Chondrocyte (in vitro differentiated cells): ENCODE results near the gene F2. TPM values are rescaled to one million over a fixed set of nuclear protein-coding genes. Genes with fewer than 3 reads are reported as not detected.

Source experiments
- DNase-seq: peaks from one replicate; pipeline ENCODE4 v3.0.0; 2021; ENCODE audit warnings: mixed read lengths, low spot score
- H3K27ac Mint-ChIP-seq: one replicate; pipeline ENCODE4 v1.8.0; 2021; ENCODE audit warnings: mild to moderate bottlenecking, moderate library complexity, mixed read lengths; ENCODE audit not compliant: unreplicated experiment
- H3K27me3 Mint-ChIP-seq: 2 replicates; pipeline ENCODE4 v1.8.0; 2021; ENCODE audit warnings: low read depth, mixed read lengths
- H3K36me3 Mint-ChIP-seq: 2 replicates; pipeline ENCODE4 v1.8.0; 2021; ENCODE audit warnings: low read depth, mixed read lengths
- H3K4me1 Mint-ChIP-seq: 2 replicates; pipeline ENCODE4 v1.8.0; 2021; ENCODE audit warnings: low read depth, mild to moderate bottlenecking, mixed read lengths
- H3K4me3 Mint-ChIP-seq: one replicate; pipeline ENCODE4 v1.8.0; 2021; ENCODE audit warnings: mild to moderate bottlenecking, moderate library complexity, mixed read lengths; ENCODE audit not compliant: unreplicated experiment
- H3K9me3 Mint-ChIP-seq: 2 replicates; pipeline ENCODE4 v1.8.0; 2021; ENCODE audit warnings: low read depth, mixed read lengths
- CTCF ChIP-seq: fragments of 200-600 bp; sonication (generic); IDR thresholded peaks from 2 replicates; pipeline ENCODE4 v1.5.0; 2021; ENCODE audit warnings: antibody characterized with exemption, mild to moderate bottlenecking, moderate library complexity
- total RNA-seq: library from RNA; stranded (reverse); gene quantifications from 3 replicates; pipeline ENCODE4 v1.2.1, GENCODE V29; 2021

F2 gene
- total RNA-seq, 1 donor from 2014 or later: 0.25 TPM

- no peak overlapping the region for H3K4me3 Mint-ChIP-seq
- H3K4me1 Mint-ChIP-seq: peaks cover 25% of the 10 kb centered on the region
- TF ChIP-seq CTCF: no peak
- DNase-seq: peak; percentile 48
- no peaks in the 10 kb centered on the region for H3K27me3 Mint-ChIP-seq
- peaks cover 27% of the 10 kb centered on the region for H3K36me3 Mint-ChIP-seq
- H3K27ac Mint-ChIP-seq: peak overlapping the region; percentile 27
- no peaks in the 10 kb centered on the region for H3K9me3 Mint-ChIP-seq
Observed at GRCh38 chr11:46673713-46674462, 45.1 kb upstream of the F2 start.

- Mint-ChIP-seq H3K4me1 (peaks cover 23% of the 10 kb centered on the region), H3K27ac (peak overlapping the region; percentile 77), H3K4me3 (no peak overlapping the region), H3K27me3 (no peaks in the 10 kb centered on the region), H3K9me3 (no peaks in the 10 kb centered on the region), H3K36me3 (peaks cover 25% of the 10 kb centered on the region)
- DNase-seq: peak; percentile 56
- no peak for TF ChIP-seq CTCF
Observed at GRCh38 chr11:46674463-46675287, 44.3 kb upstream of the F2 start.

GRCh38 chr11:46675288-46675851 is 43.6 kb upstream of the F2 start:
- Mint-ChIP-seq H3K9me3 (no peaks in the 10 kb centered on the region), H3K36me3 (peaks cover 23% of the 10 kb centered on the region), H3K27ac (peak overlapping the region; percentile 77)

GRCh38 chr11:46675949-46676348 is 43.1 kb upstream of the F2 start:
- H3K27me3 Mint-ChIP-seq: no peaks in the 10 kb centered on the region
- no peaks in the 10 kb centered on the region for H3K9me3 Mint-ChIP-seq
- H3K36me3 Mint-ChIP-seq: peaks cover 26% of the 10 kb centered on the region
- peaks cover 22% of the 10 kb centered on the region for H3K4me1 Mint-ChIP-seq
- TF ChIP-seq CTCF: no peak
- no peak overlapping the region for H3K27ac Mint-ChIP-seq
- no peak overlapping the region for H3K4me3 Mint-ChIP-seq
- peak; percentile 52 for DNase-seq

More at GRCh38 chr11:46675288-46675851, 43.6 kb upstream of the F2 start:
- peak; percentile 35 for DNase-seq
- H3K4me1 Mint-ChIP-seq: peaks cover 22% of the 10 kb centered on the region
- no peaks in the 10 kb centered on the region for H3K27me3 Mint-ChIP-seq
- no peak overlapping the region for H3K4me3 Mint-ChIP-seq
- peak; percentile 26 for TF ChIP-seq CTCF

GRCh38 chr11:46676436-46677158 is 42.4 kb upstream of the F2 start:
- peaks cover 22% of the 10 kb centered on the region for H3K36me3 Mint-ChIP-seq
- H3K9me3 Mint-ChIP-seq: no peaks in the 10 kb centered on the region
- peak overlapping the region; percentile 23 for H3K27ac Mint-ChIP-seq
- no peak for TF ChIP-seq CTCF
- H3K4me1 Mint-ChIP-seq: peaks cover 22% of the 10 kb centered on the region
- no peaks in the 10 kb centered on the region for H3K27me3 Mint-ChIP-seq
- no peak overlapping the region for H3K4me3 Mint-ChIP-seq
- DNase-seq: peak; percentile 43
